Stimulated activated CD4-positive, alpha-beta T cell treated with anti-CD3 and anti-CD28 coated beads, TNF-alpha, amount 100 ng/mL, for 24 hours (primary cell): ENCODE measurements around the gene SNAPC4.
"Not testable (repeated sequence)": the region's sequence is repeated elsewhere in the genome, so short reads cannot be mapped to it uniquely, and the experiment has no call there.

Experiments used
- DNase-seq, 3 experiments: peaks; one replicate each; pipeline ENCODE4 v3.0.0-alpha.2; 2020; ENCODE audit warnings: low read depth in 3 of 3

The SNAPC4 gene

GRCh38 chr9:136355616-136356557 lies 44.1 kb downstream of the SNAPC4 start:
- no peak for DNase-seq

DNA sequence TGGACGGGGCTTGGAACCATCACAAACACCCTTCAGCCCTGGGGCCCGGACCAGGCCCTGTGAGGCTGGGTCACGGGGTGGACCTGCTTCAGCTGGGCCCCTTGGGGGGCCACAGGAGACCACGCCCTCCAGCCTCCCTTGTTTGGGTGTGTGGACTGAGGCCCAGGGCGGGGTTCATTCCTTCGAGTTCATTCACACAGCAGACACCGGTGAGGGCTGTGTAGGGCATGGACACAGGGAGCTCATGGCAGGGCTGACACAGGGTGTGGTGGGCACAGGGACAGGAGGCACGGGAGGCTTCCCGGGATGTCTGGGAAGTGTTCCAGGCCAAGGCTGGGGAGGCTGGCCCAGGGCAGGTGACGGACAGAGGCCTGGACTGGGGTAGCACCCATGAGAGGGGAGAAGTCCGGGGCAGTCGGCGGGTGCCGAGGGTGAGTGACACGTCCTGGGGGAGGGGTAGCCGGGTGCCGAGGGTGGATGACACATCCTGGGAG lies 45.3 kb downstream of the SNAPC4 start:
- DNase-seq, result no peak

GRCh38 chr9:136353757-136354488 lies 46.0 kb downstream of the SNAPC4 start:
- DNase-seq, result no peak

GRCh38 chr9:136353088-136353487 lies 46.9 kb downstream of the SNAPC4 start:
- DNase-seq, result no peak

DNA sequence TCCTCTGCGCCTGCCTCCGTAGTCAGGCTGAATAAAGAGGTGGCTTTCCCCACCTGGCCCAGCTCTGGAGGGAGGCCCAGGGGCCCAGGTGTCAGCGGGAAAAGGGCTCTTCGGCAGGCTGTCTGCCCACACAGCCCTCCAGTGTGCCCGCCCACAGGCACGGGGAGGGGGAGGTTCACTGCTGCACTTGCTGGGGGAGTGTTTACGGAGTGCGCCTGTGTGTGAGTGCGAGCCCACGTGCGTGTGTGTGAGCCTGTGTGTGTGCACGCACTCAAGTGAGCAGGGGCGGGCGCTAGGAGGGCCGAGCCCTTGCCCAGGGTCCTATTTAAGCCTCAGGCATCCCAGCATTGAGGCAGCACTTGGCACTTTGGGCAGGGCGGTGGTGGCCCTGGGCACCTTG lies 47.3 kb downstream of the SNAPC4 start:
- DNase-seq, result no peak

DNA sequence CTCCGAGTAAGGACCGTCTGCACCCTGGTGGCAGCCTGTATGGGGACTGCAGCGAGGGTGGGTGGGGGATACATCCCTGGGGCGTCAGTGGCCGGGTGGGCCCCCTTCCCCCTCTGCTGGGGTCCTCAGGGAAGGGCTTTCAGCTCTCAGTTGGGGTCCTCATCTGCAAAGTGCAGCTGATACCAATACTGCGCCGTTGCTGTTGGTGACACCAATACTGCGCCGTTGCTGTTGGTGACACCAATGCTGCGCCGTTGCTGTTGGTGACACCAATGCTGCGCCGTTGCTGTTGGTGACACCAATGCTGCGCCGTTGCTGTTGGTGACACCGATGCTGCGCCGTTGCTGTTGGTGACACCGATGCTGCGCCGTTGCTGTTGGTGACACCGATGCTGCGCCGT lies 48.1 kb downstream of the SNAPC4 start:
- DNase-seq, result not testable (repeated sequence)

DNA sequence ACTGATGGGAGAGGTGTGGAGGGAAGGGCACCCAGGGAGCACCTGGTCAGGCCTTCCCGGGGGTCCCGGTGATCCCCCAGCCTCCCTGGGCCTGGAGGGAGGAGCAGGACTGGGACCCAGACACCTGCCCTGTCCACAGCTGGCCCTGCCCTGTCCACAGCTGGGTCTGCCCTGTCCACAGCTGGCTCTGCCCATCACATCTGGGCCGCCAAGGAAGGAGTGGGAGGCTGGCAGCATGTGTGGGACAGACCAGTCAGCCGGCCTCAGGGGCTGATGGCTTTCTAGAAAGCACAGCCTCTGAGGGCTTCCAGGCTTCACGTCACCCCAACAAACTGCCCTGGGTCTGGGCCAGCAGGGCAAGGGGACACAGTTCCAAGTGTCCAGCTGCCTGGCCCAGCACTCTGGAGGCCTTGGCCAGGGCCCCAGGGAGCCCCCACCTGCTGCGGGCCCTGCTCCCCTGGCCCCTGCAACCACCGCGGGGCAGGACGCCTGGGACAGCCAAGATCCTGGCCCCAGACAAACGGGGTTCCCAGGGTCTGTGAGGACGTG lies 48.6 kb downstream of the SNAPC4 start:
- DNase-seq, result no peak
